Measurements from ENCODE around the gene LTF.
A peak's percentile ranks its signal among the peaks of the same experiment; 100 is the strongest.
"Not testable (repeated sequence)": the region's sequence is repeated elsewhere in the genome, so short reads cannot be mapped to it uniquely, and the experiment has no call there.

LTF gene

DNA sequence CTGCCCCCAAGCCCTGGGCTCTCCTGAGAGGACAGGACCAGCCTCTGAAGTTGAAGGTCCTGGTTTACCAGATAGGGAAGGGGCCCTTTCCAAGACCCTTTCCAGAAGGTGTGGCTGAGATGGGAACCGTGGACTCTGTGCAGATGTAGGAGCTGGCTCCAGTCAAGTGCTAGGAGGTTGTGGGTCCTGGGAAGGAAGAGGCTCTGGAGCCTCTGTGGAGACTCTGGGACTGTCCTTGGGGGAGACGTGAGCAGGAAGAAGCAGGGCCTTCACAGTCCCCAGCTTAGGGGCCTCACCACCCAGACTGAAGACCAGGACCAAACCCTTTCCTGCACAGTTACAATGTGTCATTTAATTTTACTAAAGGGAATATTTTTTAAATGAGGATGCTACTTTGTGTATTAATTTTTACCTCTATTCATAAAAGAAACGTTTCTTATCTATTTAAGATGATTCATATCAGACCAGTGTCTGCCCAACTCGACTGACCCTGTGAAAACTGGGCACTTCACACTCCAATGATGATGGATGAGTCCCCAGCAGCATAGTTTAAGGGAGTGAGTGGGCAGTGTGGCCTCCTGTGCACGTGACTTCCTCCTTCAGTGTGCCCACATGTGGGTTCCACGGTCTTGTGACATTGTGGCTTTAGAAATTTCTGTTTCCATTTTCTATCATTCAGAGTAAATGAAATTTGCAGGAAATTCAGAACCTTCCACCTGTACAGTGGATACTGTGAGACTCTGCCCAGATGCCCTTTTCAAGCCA, 68.8 kb downstream of the LTF start:
- no peak overlapping the region for H3K4me3 ChIP-seq (ENCODE audit: severe bottlenecking)
- ATAC-seq (ENCODE audit: low read depth) (no peak), DNase-seq (ENCODE audit: low spot score) (no peak)
- no peaks in the 10 kb centered on the region for H3K27me3 ChIP-seq (ENCODE audit: insufficient read depth, poor library complexity, severe bottlenecking)
- H3K36me3 ChIP-seq (ENCODE audit: low read depth): no peaks in the 10 kb centered on the region
- no peaks in the 10 kb centered on the region for H3K4me1 ChIP-seq (ENCODE audit: insufficient read depth, poor library complexity, severe bottlenecking)
- H3K27ac ChIP-seq (ENCODE audit: poor library complexity, severe bottlenecking): no peak overlapping the region
- no peak for TF ChIP-seq CTCF (IDR thresholded peaks at IDR 0.05; ENCODE audit: poor library complexity, severe bottlenecking)
- no peaks in the 10 kb centered on the region for H3K9me3 ChIP-seq (ENCODE audit: severe bottlenecking)

DNA sequence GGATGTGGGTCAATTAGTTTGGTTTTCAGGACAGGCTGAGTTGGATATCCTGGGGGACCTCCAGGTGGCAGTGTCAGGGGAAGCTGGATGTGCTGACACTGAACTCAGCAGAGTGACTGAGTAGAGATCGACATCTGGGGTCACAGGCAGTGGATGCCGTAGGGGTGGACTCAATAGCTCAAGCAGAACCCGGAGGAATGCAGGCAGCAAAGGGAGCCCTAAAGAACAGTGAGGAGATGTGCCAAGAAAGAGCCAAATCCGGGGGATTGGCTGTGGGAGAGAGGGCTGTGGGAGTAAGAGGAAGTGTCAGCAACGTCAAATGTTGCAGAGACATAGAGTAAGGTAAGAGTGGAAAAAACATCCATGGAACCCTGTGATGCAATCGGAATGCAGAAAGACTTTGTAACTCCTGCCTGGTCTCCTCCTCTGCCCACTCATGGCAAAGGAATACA, 69.5 kb downstream of the LTF start:
- TF ChIP-seq CTCF (IDR thresholded peaks at IDR 0.05; ENCODE audit: poor library complexity, severe bottlenecking): no peak
- H3K4me1 ChIP-seq (ENCODE audit: insufficient read depth, poor library complexity, severe bottlenecking): no peaks in the 10 kb centered on the region

DNA sequence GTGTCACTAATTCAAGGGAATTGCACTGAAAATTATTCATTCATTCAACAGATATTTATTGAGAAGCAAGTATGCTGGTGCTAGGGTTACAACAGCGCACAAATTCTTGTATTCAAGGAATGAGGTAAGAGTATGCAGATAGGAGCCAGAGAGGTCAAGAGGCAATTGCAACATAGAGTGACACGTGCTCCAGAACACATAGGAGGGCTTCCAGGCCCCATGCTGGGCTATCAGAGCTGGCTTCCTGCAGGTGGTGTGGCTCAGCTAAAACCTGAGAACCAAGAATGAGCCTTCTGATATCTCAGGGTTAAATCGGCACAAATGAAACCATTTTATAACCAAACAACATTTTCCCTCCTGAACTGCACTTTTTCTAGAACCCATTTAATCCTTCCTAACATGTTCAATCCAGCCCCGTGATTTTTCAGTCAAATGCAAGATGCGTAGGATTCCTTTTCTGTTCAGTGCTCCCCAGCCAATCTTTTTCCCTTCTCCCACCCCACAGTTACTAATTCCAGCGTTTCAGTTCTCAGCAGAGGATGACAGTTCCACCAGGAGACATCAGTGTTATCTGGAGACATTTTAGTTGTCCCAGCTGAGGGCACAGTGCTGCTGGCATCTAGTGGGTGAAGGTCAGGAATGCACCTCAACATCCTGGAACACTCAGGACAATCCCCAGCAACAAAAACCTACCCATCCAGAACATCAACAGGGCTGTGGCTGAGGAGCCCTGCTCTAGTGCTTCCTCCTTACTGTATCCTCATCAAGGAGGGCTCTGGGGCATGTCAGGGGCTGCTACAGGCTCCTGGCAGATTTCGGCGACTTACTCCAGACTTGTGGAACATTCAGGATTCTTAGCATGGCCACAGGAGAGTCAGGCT, 70.9 kb downstream of the LTF start:
- H3K4me1 ChIP-seq (ENCODE audit: insufficient read depth, poor library complexity, severe bottlenecking): no peaks in the 10 kb centered on the region
- no peaks in the 10 kb centered on the region for H3K36me3 ChIP-seq (ENCODE audit: low read depth)
- TF ChIP-seq CTCF (IDR thresholded peaks at IDR 0.05; ENCODE audit: poor library complexity, severe bottlenecking): peak; percentile 13
- no peaks in the 10 kb centered on the region for H3K27me3 ChIP-seq (ENCODE audit: insufficient read depth, poor library complexity, severe bottlenecking)
- no peak for ATAC-seq (ENCODE audit: low read depth)
- no peak overlapping the region for H3K27ac ChIP-seq (ENCODE audit: poor library complexity, severe bottlenecking)
- no peak for DNase-seq (ENCODE audit: low spot score)
- no peak overlapping the region for H3K4me3 ChIP-seq (ENCODE audit: severe bottlenecking)
- no peaks in the 10 kb centered on the region for H3K9me3 ChIP-seq (ENCODE audit: severe bottlenecking)

More for the DNA sequence above, 69.5 kb downstream of the LTF start:
- H3K27ac ChIP-seq (ENCODE audit: poor library complexity, severe bottlenecking): no peak overlapping the region
- no peaks in the 10 kb centered on the region for H3K27me3 ChIP-seq (ENCODE audit: insufficient read depth, poor library complexity, severe bottlenecking)
- no peak for ATAC-seq (ENCODE audit: low read depth)
- H3K9me3 ChIP-seq (ENCODE audit: severe bottlenecking): no peaks in the 10 kb centered on the region
- H3K4me3 ChIP-seq (ENCODE audit: severe bottlenecking): no peak overlapping the region
- DNase-seq (ENCODE audit: low spot score): no peak
- H3K36me3 ChIP-seq (ENCODE audit: low read depth): no peaks in the 10 kb centered on the region

GRCh38 chr3:46393011-46393410, 71.7 kb downstream of the LTF start:
- H3K27me3 ChIP-seq (ENCODE audit: insufficient read depth, poor library complexity, severe bottlenecking): no peaks in the 10 kb centered on the region

DNA sequence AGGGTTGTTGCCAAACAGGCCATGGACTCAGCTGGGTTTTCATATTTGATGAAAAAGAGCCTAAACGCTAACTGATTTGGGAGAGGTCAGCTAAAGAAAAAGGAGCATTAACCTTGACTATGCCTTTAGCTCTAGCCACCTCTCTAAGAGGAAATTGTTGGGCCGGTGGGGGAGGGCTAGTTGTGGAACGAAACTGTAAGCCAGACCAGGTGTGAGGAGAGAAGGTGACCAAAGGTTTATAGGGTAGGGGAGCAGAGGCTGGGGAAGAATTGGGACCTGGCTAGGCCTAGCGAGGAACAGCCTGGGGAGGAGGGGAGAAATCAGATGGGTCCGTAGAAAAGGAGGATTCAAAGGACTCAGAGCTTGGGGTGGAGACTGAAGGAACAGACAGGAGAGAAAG, 73.2 kb downstream of the LTF start:
- not testable (repeated sequence) for H3K9me3 ChIP-seq (ENCODE audit: severe bottlenecking); H3K4me1 ChIP-seq (ENCODE audit: insufficient read depth, poor library complexity, severe bottlenecking); H3K27ac ChIP-seq (ENCODE audit: poor library complexity, severe bottlenecking); DNase-seq (ENCODE audit: low spot score); H3K4me3 ChIP-seq (ENCODE audit: severe bottlenecking); ATAC-seq (ENCODE audit: low read depth); H3K36me3 ChIP-seq (ENCODE audit: low read depth); H3K27me3 ChIP-seq (ENCODE audit: insufficient read depth, poor library complexity, severe bottlenecking)

More at GRCh38 chr3:46393011-46393410, 71.7 kb downstream of the LTF start:
- DNase-seq (ENCODE audit: low spot score) (no peak), ATAC-seq (ENCODE audit: low read depth) (no peak)
- no peak for TF ChIP-seq CTCF (IDR thresholded peaks at IDR 0.05; ENCODE audit: poor library complexity, severe bottlenecking)
- Histone ChIP-seq H3K27ac (ENCODE audit: poor library complexity, severe bottlenecking) (no peak overlapping the region), H3K9me3 (ENCODE audit: severe bottlenecking) (no peaks in the 10 kb centered on the region), H3K4me1 (ENCODE audit: insufficient read depth, poor library complexity, severe bottlenecking) (no peaks in the 10 kb centered on the region), H3K36me3 (ENCODE audit: low read depth) (no peaks in the 10 kb centered on the region), H3K4me3 (ENCODE audit: severe bottlenecking) (no peak overlapping the region)

Data from RWPE2 (cell line).